HEK293T (cell line): ENCODE measurements around the gene ALOX12B.

Experiments
- CTCF ChIA-PET: fragments of 350-600 bp; formaldehyde crosslinking; extraction: SDS; loops from one replicate; lab custom pipeline; 2021; ENCODE audit warnings: antibody characterized with exemption, inconsistent platforms; lab: Yijun Ruan, JAX
- POLR2A ChIA-PET: fragments of 350-600 bp; formaldehyde crosslinking; extraction: SDS; loops from one replicate; lab custom pipeline; 2020; ENCODE audit warnings: antibody characterized with exemption, inconsistent platforms; lab: Yijun Ruan, JAX
- DNase-seq: peaks from one replicate; pipeline ENCODE4 v3.0.0; 2012; ENCODE audit warnings: mixed read lengths; ENCODE audit errors: extremely low spot score
- ARNT ChIP-seq: fragments of 450-650 bp; IDR thresholded peaks from 2 replicates; pipeline ENCODE4 v1.6.1; 2017; ENCODE audit warnings: mild to moderate bottlenecking
- BHLHE40 ChIP-seq: fragments of 450-650 bp; IDR thresholded peaks from 2 replicates; pipeline ENCODE4 v1.6.1; 2016; ENCODE audit warnings: mild to moderate bottlenecking, moderate library complexity, borderline replicate concordance
- CTBP1 ChIP-seq: fragments of 450-650 bp; IDR thresholded peaks from 2 replicates; pipeline ENCODE4 v1.6.1; 2016; ENCODE audit warnings: borderline replicate concordance
- ELF4 ChIP-seq: fragments of 450-650 bp; IDR thresholded peaks from 2 replicates; pipeline ENCODE4 v1.6.1; 2017; ENCODE audit warnings: antibody characterized with exemption
- FOXA1 ChIP-seq: fragments of 450-650 bp; IDR thresholded peaks from 2 replicates; pipeline ENCODE4 v1.6.1; 2016; ENCODE audit warnings: mild to moderate bottlenecking
- FOXK2 ChIP-seq: fragments of 450-650 bp; IDR thresholded peaks from 2 replicates; pipeline ENCODE4 v1.6.1; 2016; ENCODE audit warnings: mild to moderate bottlenecking
- FOXM1 ChIP-seq: fragments of 450-650 bp; IDR thresholded peaks from 2 replicates; pipeline ENCODE4 v1.6.1; 2017; ENCODE audit warnings: mild to moderate bottlenecking, borderline replicate concordance
- HDGF ChIP-seq: fragments of 450-650 bp; IDR thresholded peaks from 2 replicates; pipeline ENCODE4 v1.6.1; 2017; ENCODE audit warnings: antibody characterized with exemption, borderline replicate concordance
- L3MBTL2 ChIP-seq: fragments of 450-650 bp; conservative IDR thresholded peaks from 2 replicates; pipeline ENCODE4 v1.6.1; 2016; ENCODE audit warnings: mild to moderate bottlenecking
- LEF1 ChIP-seq: fragments of 450-650 bp; IDR thresholded peaks from 2 replicates; pipeline ENCODE4 v1.6.1; 2017; ENCODE audit warnings: mild to moderate bottlenecking, borderline replicate concordance
- NFRKB ChIP-seq: fragments of 450-650 bp; IDR thresholded peaks from 2 replicates; pipeline ENCODE4 v1.6.1; 2016; ENCODE audit warnings: mild to moderate bottlenecking, moderate library complexity
- PKNOX1 ChIP-seq: fragments of 450-650 bp; IDR thresholded peaks from 2 replicates; pipeline ENCODE4 v1.6.1; 2016
- SP1 ChIP-seq: fragments of 450-650 bp; IDR thresholded peaks from 2 replicates; pipeline ENCODE4 v1.6.1; 2017
- SUZ12 ChIP-seq: fragments of 450-650 bp; IDR thresholded peaks from 2 replicates; pipeline ENCODE4 v1.6.1; 2016; ENCODE audit warnings: mild to moderate bottlenecking
- TARDBP ChIP-seq: fragments of 450-650 bp; IDR thresholded peaks from 2 replicates; pipeline ENCODE4 v1.6.1; 2016
- ZNF384 ChIP-seq: fragments of 450-650 bp; IDR thresholded peaks from 2 replicates; pipeline ENCODE4 v1.6.1; 2016

ALOX12B gene

GRCh38 chr17:8118769-8119580 lies 31.5 kb upstream of the ALOX12B start:
- TF ChIP-seq SUZ12 (no peak), TARDBP (no peak), PKNOX1 (no peak), NFRKB (no peak), CTBP1 (no peak), FOXM1 (no peak), LEF1 (no peak), BHLHE40 (no peak), ARNT (no peak)
- CTCF ChIA-PET = interaction anchor here (0.5 to 3.1 kb wide), 29 partner anchors 8 to 500 kb away, joined by 3 to 13 read pairs (median 3); partner anchors contain the start of gene PER1
- POLR2A ChIA-PET = interaction anchor here (0.6 to 3.1 kb wide), 13 partner anchors 10 to 177 kb away, joined by 3 to 22 read pairs (median 5); partner anchors contain the start of genes AURKB, BORCS6, CTC1 and SLC25A35
- DNase-seq = peak; percentile 81

GRCh38 chr17:8117980-8118768 lies 30.7 kb upstream of the ALOX12B start, which contains the start of gene ALOXE3:
Gene ALOXE3 (minus strand): TSS chr17:8118514. CDS start chr17:8117990, 524 bp downstream.
- CTCF ChIA-PET = interaction anchor here (0.5 to 3.1 kb wide), 14 partner anchors 8 to 129 kb away, joined by 3 to 13 read pairs (median 4); no protein-coding TSS in a partner anchor

GRCh38 chr17:8117367-8117979 lies 30.0 kb upstream of the ALOX12B start:
- ChIA-PET CTCF (interaction anchor here (0.6 to 1.2 kb wide), 4 partner anchors 44 to 68 kb away, joined by 3 to 6 read pairs (median 4); no protein-coding TSS in a partner anchor), POLR2A (interaction anchor here (0.7 to 1.5 kb wide), 3 partner anchors 39 to 56 kb away, joined by 3 read pairs; no protein-coding TSS in a partner anchor)

More at GRCh38 chr17:8117980-8118768, 30.7 kb upstream of the ALOX12B start, which contains the start of gene ALOXE3:
- POLR2A ChIA-PET = interaction anchor here (0.9 to 3.1 kb wide), 8 partner anchors 10 to 105 kb away, joined by 3 to 22 read pairs (median 5); partner anchors contain the start of gene AURKB
- no peak for DNase-seq
- no peak for TF ChIP-seq TARDBP
- no peak for TF ChIP-seq SP1
- TF ChIP-seq FOXA1 = no peak
- TF ChIP-seq PKNOX1 = peak; percentile 75

GRCh38 chr17:8116776-8117175 lies 29.3 kb upstream of the ALOX12B start:
- TF ChIP-seq ARNT (no peak), NFRKB (no peak), L3MBTL2 (no peak), CTBP1 (no peak), FOXK2 (no peak), ZNF384 (no peak), PKNOX1 (no peak), TARDBP (no peak), HDGF (no peak), SP1 (no peak), FOXA1 (no peak), SUZ12 (no peak)
- CTCF ChIA-PET = interaction anchor here (1.2 kb wide), 1 partner anchor 56 kb away, joined by 3 read pairs; no protein-coding TSS in a partner anchor
- POLR2A ChIA-PET = interaction anchor here (0.7 to 1.5 kb wide), 2 partner anchors 40 to 43 kb away, joined by 3 read pairs; no protein-coding TSS in a partner anchor

More at GRCh38 chr17:8117367-8117979, 30.0 kb upstream of the ALOX12B start:
- no peak for TF ChIP-seq SUZ12
- no peak for TF ChIP-seq SP1
- no peak for TF ChIP-seq HDGF
- TF ChIP-seq FOXA1 = no peak
- TF ChIP-seq L3MBTL2 = no peak
- no peak for TF ChIP-seq FOXM1
- no peak for TF ChIP-seq BHLHE40
- TF ChIP-seq ELF4 = no peak
- TF ChIP-seq FOXK2 = no peak
- no peak for TF ChIP-seq CTBP1
- TF ChIP-seq NFRKB = no peak
- no peak for TF ChIP-seq ZNF384
- no peak for TF ChIP-seq TARDBP
- no peak for TF ChIP-seq ARNT
- DNase-seq = no peak

GRCh38 chr17:8110907-8111306 lies 23.4 kb upstream of the ALOX12B start:
- POLR2A ChIA-PET = interaction anchor here (0.6 to 0.9 kb wide), 2 partner anchors 62 to 112 kb away, joined by 3 read pairs; no protein-coding TSS in a partner anchor
- DNase-seq = no peak
- no peak for TF ChIP-seq SP1
- TF ChIP-seq NFRKB = no peak
- no peak for TF ChIP-seq HDGF
- no peak for TF ChIP-seq FOXA1
- TF ChIP-seq CTBP1 = no peak
- no peak for TF ChIP-seq ELF4
- no peak for TF ChIP-seq BHLHE40
- no peak for TF ChIP-seq LEF1
- CTCF ChIA-PET = interaction anchor here (0.7 to 3.0 kb wide), 6 partner anchors 9 to 50 kb away, joined by 3 to 18 read pairs (median 10); no protein-coding TSS in a partner anchor

More at GRCh38 chr17:8116776-8117175, 29.3 kb upstream of the ALOX12B start:
- DNase-seq = no peak
